ENCODE results near the gene ELAVL4.
"Not testable (repeated sequence)": the region's sequence is repeated elsewhere in the genome, so short reads cannot be mapped to it uniquely, and the experiment has no call there.

ELAVL4 gene

GRCh38 chr1:50126927-50127715 is 18.4 kb downstream of the ELAVL4 start:
- no peak for DNase-seq

- no peak for DNase-seq
Observed at GRCh38 chr1:50129201-50129600, 20.5 kb downstream of the ELAVL4 start.

DNA sequence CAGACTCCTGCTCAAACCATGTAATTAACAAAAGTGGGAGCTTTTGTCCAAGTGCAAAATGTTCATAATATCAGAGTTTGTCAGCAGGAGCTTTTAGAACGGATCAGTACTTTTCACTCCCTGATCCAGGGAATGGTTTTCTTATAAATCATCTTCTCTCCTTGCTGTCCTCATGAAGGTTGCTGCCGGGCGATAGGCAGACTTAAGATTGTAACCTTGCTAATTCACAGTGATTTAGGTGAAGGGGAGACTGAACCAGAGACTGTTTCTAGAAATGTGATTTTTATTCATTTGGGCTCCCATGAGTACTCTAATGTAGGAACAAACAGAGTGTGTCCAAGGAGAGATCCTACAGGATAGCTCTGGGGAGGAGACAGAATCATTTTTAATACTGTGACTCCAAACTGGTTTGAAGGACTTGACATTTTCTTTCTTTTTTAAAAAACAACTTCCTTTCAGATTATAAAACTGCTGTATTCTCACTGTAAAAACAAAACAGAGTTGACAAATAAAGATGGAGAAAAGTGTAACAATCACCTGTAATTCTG is 23.7 kb downstream of the ELAVL4 start:
- DNase-seq, result no peak

- DNase-seq, result peak in 1 of 2 experiments; percentile 3
Observed at GRCh38 chr1:50135716-50136115, 27.0 kb downstream of the ELAVL4 start.

DNA sequence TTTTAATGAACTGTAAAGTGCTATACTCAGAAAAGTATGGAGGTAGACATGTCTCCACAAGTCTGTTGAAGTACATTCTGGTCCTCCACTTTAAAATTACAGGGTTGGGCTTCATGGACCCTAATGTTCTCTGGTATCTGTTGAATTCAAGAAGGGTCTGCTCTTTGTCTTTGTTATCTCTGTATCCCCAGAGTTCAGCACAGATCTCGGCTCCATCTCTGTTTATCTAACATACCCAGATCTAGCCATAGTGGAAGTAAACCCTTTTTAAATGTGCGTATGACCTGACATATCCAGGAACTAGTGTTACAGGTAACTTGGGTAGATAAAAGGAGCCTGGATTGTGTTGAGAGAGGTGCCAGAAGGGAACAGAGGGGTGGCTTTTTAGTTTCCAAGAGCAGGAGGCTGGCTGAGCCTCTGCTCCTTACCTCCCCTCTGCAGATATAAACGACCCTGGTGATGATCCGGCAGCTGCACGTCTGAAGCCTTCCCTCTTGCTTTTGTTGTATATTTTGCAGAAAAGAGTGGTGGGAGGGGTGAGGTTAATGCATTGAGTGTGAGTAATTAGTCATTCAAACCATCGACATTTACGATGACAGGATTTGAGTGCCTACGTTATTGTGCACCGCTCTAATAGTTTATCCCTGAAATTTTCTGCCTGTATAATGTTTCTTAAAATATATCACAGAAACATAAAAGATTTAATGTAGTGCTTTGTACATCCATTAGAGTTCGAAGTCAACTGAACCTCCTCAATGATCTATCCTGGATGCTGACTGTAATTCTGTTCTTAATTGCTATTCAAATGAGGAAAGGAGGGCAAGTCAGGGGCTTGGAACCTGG is 30.8 kb downstream of the ELAVL4 start:
- DNase-seq, result peak in 1 of 2 experiments; percentile 21

DNA sequence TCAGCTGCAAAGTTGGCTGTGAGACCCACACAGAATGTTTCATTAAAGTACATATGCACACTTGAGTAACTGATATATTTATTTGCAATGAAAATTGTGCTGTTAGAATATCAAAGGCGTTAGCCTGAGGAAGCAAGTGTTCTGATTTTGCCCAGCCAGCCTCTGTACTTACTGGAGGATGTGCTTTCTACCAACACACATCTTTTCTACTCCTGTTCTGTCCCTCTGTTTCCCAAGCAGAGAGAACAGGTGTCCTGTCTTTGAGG is 31.4 kb downstream of the ELAVL4 start:
- DNase-seq, result no peak

GRCh38 chr1:50147191-50147850 is 38.6 kb downstream of the ELAVL4 start:
- no peak for DNase-seq

DNA sequence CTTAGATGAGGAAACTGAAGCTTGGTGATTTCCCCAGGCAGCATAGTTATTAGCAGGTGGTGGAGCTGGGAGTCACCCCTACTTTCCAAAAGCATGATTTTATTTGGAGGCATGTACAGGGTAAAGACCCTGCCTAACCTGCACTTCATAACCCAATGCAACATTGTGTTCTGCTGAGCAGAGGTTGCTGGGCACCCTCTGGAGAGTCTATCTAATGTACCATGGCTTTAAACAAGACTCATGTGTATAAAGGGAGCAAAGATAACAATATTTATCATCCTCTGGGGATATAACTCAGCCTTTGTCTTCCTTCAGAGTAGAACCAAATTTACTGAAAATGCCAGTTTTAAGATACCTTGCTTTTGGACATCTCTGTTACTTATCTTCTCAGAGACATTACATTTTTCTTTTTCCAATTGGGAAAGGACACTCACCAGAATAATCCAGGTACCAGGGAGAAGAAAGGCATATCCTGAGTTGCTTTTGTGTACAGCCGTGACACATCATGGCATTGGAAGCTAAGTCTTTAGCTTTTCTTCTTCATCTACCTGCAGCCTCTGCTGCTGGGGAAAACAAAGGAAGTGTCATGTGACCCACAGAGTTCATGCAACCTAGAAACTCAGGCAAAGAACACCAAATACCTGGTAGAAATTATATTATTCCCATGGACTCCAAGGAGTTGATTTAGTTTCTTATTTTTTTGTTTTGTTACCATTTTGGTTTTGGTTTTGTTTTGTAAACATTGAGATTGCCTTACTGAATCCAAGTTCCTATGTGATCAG is 39.6 kb downstream of the ELAVL4 start:
- no peak for DNase-seq

GRCh38 chr1:50152236-50152635 is 43.5 kb downstream of the ELAVL4 start:
- no peak for DNase-seq

DNA sequence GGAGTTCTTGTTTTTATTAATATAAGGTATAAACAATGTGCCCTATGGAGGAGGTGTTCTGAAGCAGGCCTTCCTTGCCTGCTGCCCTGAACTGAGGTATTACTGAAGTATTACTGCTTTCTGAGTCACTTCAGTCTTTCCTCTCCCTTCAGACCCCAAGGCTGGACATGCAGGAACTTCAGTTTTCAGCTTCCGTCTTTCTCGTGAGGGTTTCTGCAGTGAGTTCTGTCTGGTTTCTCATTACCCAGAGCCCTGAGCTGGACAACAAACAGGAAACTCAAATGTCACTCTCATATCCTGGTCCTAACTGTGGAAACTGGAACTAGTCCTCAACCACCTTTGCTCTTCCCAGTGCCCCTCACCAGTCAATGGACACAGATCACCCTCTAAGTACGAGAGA is 46.8 kb downstream of the ELAVL4 start:
- no peak for DNase-seq

- DNase-seq, result peak; percentile 31 to 55
Observed at GRCh38 chr1:50156241-50157010, 47.7 kb downstream of the ELAVL4 start.

DNA sequence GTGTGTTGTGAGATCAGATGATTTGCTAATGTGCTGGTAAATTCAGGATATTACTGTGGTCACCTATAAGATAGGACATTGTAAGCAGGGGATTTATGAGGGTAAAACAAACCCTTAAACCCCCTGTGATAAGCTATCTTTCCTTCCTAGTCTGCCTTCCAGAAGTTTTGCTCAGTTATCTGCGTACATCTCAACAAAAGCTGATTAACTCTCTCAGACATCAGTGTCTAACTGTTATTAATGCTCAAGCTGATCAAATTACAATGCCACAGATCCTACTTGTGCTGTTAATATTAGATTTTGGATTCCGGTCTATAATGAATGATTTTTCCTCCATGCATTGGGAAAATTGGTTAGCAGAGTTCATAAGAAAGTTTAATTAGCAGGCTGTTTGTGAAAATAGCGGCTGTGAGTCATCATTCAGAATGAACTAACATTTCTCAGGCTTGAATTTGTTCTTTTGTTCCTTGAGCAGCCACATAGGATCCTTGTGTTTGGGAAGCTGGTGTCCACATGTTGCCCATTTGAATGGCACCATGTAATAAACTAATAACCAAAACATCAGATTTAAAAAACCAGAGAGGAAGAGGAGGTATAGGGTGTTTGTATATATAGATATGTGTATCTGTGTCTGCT is 48.7 kb downstream of the ELAVL4 start:
- peak in 1 of 2 experiments; percentile 17 for DNase-seq

DNA sequence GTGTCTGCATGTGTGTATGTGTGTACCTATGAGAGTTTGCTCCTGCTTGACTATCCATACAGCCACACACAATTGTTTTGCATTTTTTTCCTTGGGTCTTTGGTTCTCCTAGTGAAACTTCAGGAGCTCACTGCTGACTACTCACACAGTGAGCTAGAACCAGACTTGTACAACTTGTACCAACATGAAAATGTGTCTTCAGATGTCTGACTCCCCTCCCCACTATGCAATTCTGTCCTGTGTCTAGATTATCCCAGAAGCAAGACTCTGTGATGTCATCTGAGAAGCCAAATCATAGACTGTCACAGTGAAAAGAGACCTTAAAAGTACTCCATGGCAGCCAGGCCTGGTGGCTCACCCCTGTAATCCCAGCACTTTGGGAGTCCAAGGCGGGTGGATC is 49.7 kb downstream of the ELAVL4 start:
- DNase-seq, result no peak

- no peak for DNase-seq
Observed at GRCh38 chr1:50163680-50164079, 55.0 kb downstream of the ELAVL4 start.

DNA sequence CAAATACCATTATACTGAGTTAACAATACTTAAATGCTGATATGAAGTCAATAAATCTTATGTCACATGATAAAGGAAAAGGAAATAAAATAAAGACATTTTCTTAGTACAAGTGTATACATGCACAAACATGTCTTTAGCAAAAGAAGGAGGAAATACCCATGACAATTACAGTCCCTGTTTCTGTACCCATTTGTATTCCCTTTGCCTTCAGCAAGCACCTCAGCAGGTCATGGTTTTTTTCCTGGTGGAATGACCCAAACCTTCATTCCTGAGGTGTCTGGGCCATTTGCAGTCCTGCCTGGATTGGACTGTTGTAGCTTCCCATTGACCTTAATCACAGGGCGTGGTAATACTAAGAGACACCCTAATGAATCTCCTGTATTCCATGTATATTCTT is 57.6 kb downstream of the ELAVL4 start:
- DNase-seq, result not testable (repeated sequence)

GRCh38 chr1:50172299-50172698 is 63.6 kb downstream of the ELAVL4 start:
- DNase-seq, result no peak

GRCh38 chr1:50174101-50174500 is 65.4 kb downstream of the ELAVL4 start:
- DNase-seq, result no peak

DNA sequence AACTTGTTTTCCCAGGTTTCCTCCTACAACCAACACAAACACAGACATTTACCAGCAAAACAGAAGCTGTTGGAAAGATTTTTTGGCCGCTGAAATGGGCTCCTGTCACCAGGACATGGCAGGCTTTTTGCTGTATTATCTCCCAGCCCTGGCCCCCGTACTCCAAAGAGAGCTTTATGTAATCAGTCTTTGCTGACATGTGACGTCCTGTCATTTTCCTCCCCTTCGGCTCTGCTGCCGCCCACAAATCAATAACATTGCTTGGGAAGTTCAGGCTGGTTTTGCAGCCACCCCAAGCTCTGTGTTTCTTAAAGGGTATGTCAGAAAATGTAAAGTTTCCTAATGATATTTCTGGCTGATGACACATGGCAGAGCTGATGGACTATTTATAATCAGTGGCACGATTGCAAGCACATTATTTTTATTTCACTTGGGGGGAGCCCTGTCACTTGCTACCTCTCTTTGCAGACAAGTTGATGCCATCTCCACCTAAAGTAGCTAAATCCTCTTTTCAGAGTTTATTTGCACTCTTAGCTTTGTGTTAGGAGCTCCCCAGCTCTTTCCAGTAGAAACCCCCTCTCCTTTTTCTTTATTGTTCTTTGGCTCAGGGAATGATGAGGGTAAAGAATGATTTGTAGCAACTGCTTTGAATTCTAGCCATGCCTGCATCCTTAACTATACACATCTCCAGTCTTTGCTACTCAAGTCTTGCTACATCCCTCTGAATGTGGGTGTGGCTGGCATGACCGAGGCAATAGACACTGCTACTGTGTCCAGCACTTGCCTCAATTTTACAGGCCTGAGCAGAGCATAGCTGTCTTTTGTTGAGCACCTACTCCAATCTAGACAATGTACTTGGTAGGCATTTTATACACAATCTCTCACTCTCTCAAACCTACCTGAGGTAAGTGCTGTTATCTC is 67.3 kb downstream of the ELAVL4 start:
- DNase-seq, result no peak

GRCh38 chr1:50177994-50178393 is 69.3 kb downstream of the ELAVL4 start:
- no peak for DNase-seq

GRCh38 chr1:50179639-50180038 is 70.9 kb downstream of the ELAVL4 start:
- DNase-seq, result no peak

Data from NCI-H524 (cell line).